ENCODE results near the gene LRIG1.

DNA sequence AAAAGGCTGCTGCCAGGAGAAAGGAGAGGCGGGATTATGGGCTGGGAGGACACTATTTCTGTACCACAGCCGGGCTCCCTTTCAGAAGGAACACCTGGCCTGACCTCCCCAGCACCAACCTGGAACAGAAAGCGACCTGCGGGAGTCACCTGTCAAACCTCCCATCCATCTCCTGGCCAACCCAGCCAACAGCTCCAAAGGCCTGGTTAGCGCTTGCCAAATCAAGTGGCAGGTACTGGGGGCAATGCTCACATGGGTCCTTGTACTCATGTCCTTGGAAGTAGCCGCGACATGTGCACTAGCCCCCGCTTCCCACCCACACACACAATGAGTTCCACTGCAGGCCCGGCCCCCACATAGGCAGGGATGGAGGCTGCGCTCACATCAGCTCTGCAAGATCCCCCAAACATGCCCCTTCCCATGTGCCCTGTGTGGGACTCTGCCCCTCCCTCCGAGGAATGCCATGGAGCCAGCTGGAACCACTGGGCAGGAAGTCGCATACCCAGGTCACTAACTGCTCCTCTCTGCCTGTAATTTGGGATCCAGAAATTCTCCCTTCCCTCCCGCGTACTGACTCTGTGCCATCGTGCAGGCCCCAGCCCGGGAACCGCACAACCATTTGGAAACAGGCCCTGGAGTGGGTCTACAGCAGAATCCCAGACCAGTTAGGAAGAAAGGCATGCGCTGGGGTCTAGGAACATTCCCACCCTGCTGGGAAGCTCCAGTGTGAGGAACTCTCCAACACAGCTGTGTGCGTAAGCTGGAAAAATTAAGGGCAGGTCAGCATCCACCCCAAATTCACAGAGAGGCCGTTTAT lies 98.9 kb downstream of the LRIG1 start:
- TF ChIP-seq POLR2A (IDR thresholded peaks at IDR 0.05) (no peak), CTCF (IDR thresholded peaks at IDR 0.05) (no peak)
